K562 (cell line): ENCODE results near the gene HSPA6. TPM values are rescaled to one million over a fixed set of nuclear protein-coding genes. Genes with fewer than 3 reads are reported as not detected.

Experiments
- CBX3 ChIP-seq, 2 experiments: IDR thresholded peaks; 1 replicate in 1 of 2; 2 replicates in 1 of 2; pipeline ENCODE4 v1.6.1; 2012; ENCODE audit warnings: inconsistent platforms in 2 of 2, low read length in 2 of 2, borderline replicate concordance in 1 of 2, control low read depth in 1 of 2
- MGA ChIP-seq: fragments of 450-650 bp; IDR thresholded peaks from 2 replicates; pipeline ENCODE4 v1.6.1; 2016; ENCODE audit warnings: mild to moderate bottlenecking, moderate library complexity
- MTA1 ChIP-seq: fragments of 450-650 bp; IDR thresholded peaks from 2 replicates; pipeline ENCODE4 v1.6.1; 2017; ENCODE audit warnings: borderline replicate concordance
- PCBP1 ChIP-seq: fragments of 200-400 bp; formaldehyde crosslinking; IDR thresholded peaks from 2 replicates; pipeline ENCODE4 v1.6.1; 2018; ENCODE audit warnings: mild to moderate bottlenecking, low read depth, low read length; ENCODE audit not compliant: poor library complexity, severe bottlenecking
- POLR2A ChIP-seq: fragments of 450-650 bp; conservative IDR thresholded peaks from 2 replicates; pipeline ENCODE4 v1.6.1; 2016
- POLR2B ChIP-seq: fragments of 450-650 bp; IDR thresholded peaks from 2 replicates; pipeline ENCODE4 v1.6.1; 2018; ENCODE audit warnings: low read depth; ENCODE audit not compliant: partially characterized antibody
- POLR3G ChIP-seq: IDR thresholded peaks from 2 replicates; pipeline ENCODE4 v1.6.1; 2011; ENCODE audit not compliant: insufficient read length, insufficient replicate concordance; ENCODE audit errors: extremely low read depth
- RB1 ChIP-seq: fragments of 450-650 bp; IDR thresholded peaks from 2 replicates; pipeline ENCODE4 v1.6.1; 2017; ENCODE audit warnings: low read depth, mild to moderate bottlenecking
- polyA plus RNA-seq, 8 experiments: library from polyadenylated mRNA; depleted of rRNA in 4 of 8; stranded (reverse) in 5 of 8; unstranded in 3 of 8; fragments of >200 nt; fragmentation: Nextera tagmentation in 2 of 8; fragmentation: Illumina TruSeq in 1 of 8; extraction: Ambion mirVana in 2 of 8; extraction: Trizol in 1 of 8; gene quantifications; 2 replicates each; pipeline versions ENCODE4 v1.2.1 to v1.2.3, GENCODE V29; 2011 to 2014; ENCODE audit warnings: inconsistent platforms in 1 of 8, missing spikeins in 1 of 8
- total RNA-seq, 7 experiments: library from RNA; depleted of rRNA in 6 of 7; stranded (reverse); fragments of >200 nt in 6 of 7; fragmentation: Illumina TruSeq in 2 of 7; extraction: Trizol in 2 of 7; gene quantifications; 2 replicates each; pipeline versions ENCODE4 v1.2.1 to v1.2.3, GENCODE V29; 2011 to 2021; ENCODE audit warnings: low replicate concordance in 1 of 7
- TF ChIP-seq, protein P1 (sequence below): IDR thresholded peaks from 3 replicates; pipeline ENCODE4 v1.6.1; 2011; ENCODE audit warnings: borderline replicate concordance, mild to moderate bottlenecking, moderate library complexity; ENCODE audit not compliant: insufficient read length; ENCODE audit errors: extremely low read depth

Gene HSPA6
- total and polyA plus RNA-seq, 9 of the 15 experiments (the other 6 are each of a cell fraction or from before 2014, with no cell fraction given) = 0.15 to 10.0 (median 2.4) TPM

DNA sequence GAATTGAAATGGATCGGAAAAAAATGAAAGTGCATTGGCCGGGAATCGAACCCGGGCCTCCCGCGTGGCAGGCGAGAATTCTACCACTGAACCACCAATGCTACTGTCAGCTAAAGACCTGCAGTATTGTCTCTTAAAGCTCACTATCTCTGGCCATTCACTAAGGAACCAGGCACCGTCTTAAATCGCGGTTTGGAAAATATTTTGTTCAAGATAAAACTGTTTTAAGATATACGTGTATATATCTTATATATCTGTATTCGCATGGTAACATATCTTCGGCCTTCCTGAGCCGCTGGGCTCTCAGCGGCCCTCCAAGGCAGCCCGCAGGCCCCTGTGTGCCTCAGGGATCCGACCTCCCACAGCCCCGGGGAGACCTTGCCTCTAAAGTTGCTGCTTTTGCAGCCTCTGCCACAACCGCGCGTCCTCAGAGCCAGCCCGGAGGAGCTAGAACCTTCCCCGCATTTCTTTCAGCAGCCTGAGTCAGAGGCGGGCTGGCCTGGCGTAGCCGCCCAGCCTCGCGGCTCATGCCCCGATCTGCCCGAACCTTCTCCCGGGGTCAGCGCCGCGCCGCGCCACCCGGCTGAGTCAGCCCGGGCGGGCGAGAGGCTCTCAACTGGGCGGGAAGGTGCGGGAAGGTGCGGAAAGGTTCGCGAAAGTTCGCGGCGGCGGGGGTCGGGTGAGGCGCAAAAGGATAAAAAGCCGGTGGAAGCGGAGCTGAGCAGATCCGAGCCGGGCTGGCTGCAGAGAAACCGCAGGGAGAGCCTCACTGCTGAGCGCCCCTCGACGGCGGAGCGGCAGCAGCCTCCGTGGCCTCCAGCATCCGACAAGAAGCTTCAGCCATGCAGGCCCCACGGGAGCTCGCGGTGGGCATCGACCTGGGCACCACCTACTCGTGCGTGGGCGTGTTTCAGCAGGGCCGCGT lies at the start of gene HSPA6 (continued):
- TF ChIP-seq MGA (peak; percentile 43; the same call in 1 of the 2 replicates), MTA1 (0 out of 2 replicates have a peak, but pooled peaks have one; percentile 61), RB1 (peak; percentile 41; the same call in 1 of the 2 replicates), POLR3G (peak; percentile 52), PCBP1 (peak; percentile 44), POLR2A (peak; percentile 64), CBX3 (IDR thresholded peaks at IDR 0.05; ENCODE audit: borderline replicate concordance in 1 of 2, low read length in 2 of 2) (peak in 1 of 2 experiments; percentile 63; a peak in 2 of 3 replicates), POLR2B (peak; percentile 51)
- TF ChIP-seq, protein P1, sequence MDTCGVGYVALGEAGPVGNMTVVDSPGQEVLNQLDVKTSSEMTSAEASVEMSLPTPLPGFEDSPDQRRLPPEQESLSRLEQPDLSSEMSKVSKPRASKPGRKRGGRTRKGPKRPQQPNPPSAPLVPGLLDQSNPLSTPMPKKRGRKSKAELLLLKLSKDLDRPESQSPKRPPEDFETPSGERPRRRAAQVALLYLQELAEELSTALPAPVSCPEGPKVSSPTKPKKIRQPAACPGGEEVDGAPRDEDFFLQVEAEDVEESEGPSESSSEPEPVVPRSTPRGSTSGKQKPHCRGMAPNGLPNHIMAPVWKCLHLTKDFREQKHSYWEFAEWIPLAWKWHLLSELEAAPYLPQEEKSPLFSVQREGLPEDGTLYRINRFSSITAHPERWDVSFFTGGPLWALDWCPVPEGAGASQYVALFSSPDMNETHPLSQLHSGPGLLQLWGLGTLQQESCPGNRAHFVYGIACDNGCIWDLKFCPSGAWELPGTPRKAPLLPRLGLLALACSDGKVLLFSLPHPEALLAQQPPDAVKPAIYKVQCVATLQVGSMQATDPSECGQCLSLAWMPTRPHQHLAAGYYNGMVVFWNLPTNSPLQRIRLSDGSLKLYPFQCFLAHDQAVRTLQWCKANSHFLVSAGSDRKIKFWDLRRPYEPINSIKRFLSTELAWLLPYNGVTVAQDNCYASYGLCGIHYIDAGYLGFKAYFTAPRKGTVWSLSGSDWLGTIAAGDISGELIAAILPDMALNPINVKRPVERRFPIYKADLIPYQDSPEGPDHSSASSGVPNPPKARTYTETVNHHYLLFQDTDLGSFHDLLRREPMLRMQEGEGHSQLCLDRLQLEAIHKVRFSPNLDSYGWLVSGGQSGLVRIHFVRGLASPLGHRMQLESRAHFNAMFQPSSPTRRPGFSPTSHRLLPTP = peak; percentile 63
